ENCODE measurements around the gene HSPA12A.

Gene HSPA12A

DNA sequence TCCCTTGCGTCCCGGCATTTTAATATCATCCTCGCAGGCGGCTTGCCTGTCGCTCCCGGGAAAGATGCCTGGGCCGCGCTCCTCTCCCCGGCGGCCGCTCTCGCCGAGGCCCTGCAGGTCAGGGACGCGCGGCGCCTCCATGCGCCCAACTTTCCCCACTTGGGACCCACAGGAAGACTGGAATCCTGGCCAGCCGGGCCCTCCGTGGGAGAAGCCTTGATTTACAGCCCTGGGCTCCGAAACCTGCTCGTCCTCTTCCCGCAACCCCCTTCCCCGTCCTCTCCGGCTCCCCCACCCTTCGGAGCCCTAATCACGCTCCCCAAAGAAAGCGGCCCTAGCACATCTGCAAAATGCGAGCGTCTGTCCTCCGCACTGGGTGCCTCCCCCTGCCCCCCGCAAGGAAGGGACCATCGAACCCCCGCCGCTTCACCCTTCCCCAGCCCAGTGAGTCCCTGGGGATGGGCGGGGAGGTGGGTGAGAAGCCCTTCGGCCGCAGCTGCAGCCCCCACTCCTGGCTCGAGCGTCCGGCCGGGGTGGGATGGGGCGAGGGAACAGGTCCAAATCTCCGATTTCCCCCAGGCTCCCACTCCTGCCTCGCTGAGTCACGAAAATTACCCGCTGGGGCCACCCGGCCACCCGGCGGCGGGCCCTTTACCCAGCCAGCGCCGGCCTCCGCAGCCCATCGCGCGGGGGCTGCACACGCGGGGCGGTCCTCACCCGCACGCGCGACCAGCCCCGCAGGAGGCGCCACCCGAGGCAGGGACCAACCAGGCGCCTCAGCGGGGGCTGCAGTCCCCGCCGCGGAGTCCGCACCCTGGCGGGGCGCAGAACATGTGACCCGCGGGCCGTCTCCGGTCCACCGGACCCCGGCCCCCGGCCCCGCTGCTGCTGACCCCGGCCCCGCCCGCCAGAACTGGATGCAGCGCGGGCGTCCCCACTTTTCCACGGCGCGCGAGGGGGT lies 695 bp downstream of the HSPA12A start:
- DNase-seq (ENCODE audit: low spot score): no peak

DNA sequence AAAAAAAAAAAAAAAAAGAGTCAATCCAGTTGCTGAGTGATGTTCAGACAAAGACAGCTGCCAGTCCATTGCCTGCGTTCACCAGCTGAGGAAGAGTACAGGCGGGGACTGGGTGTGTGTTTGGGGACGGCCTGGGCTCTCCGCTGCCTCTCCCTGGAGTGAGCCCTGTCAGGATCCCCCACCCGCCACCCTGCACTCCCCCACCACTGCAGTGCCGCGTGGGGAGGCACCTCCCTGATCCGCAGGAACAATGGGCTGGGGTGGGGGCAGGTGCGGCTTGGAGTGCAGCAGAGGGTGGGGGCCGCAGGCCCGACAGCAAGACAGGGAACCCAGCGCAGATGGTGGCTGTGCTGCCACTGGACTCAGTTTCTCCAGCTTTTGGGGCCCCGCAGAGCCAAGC lies 1.4 kb downstream of the HSPA12A start:
- no peak for DNase-seq (ENCODE audit: low spot score)

DNA sequence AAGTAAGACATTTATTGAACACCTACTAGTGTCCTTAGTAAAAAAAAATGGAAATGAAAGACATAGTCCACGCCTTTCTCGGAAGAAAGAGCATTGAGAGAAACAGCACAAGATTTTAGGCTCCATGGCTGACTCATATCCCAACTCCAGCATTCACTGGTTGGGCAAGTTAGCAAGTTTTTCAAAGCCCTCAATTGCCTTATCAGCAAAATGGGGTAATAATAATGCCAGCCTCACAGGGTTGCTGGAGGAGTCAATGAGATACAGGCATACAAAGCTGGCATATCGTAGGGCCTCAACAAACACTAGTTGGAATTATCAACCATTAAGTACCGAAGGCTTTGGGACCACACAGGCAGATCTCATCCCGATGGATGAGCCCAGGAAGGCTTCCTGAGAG lies 4.0 kb downstream of the HSPA12A start:
- DNase-seq (ENCODE audit: low spot score): no peak

DNA sequence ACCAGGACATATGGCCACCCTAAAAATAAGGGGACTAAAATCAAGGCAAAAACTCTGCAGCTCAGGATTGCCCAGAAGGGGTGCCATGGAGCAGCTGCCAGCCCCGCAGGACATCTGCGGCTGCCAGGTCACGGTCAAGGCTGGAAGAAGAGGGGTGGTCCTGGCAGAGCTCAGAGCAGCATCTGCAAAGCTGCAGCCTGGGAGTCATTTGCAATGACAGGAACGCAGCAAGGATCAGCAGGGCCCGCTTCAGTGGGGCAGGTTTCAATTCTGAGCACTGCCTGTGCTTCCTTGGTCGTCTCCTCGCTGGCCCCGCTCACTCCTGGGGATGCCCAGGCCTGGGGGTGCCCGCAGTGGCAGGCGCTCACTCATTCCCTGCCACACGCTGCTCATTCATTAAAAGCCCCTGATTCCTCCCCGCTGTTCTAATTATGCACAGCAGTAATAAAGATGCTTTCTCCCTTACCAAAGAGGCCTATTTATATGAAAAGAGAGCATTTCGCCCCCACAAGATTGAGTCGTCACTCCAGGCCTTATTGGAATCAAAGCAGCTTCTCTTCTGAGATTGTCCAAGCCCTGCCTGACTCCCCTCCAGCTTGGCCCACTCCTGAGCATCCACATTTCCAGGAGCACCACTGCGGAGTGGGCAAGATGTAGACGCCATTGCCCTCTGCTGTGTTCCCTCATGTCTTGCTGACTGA lies 4.6 kb downstream of the HSPA12A start:
- DNase-seq (ENCODE audit: low spot score): no peak

DNA sequence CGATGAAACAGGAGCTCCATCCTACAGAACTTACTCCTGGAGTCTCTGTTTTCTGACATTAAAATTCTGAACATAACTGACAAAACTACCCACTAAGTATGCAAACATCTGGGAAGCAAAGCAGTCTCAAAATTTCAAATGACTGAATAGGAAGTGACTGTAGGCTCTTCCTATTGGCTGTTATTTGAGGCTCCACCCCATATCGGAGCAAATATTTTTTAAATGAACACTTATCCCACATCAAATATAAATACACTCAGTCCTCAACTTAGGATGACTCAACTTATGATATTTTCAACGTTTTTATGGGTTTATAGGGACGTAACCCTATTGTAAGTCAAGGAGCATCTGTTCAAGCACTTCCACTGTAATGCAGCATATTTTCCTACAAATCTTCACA lies 8.8 kb downstream of the HSPA12A start:
- no peak for DNase-seq (ENCODE audit: low spot score)

DNA sequence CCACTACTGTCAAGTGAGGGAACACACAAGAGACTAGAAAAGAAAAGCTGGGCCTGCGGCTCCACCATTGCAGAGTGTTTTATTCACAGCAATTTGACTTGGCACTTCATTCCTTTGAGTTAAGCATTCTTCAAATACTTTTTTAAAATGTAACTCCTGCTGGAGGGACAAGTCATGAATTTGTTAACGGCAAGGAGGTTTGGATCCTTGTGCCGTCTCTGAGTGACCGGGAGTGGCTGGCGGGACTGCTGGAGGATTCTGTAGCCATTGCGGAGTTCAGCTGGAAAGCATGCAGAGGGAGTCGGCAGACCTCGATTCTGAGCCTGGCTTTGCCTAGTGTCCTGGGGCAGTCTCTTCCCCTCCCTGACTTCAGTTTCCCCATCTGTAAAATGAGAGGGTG lies 9.8 kb downstream of the HSPA12A start:
- DNase-seq (ENCODE audit: low spot score): no peak

DNA sequence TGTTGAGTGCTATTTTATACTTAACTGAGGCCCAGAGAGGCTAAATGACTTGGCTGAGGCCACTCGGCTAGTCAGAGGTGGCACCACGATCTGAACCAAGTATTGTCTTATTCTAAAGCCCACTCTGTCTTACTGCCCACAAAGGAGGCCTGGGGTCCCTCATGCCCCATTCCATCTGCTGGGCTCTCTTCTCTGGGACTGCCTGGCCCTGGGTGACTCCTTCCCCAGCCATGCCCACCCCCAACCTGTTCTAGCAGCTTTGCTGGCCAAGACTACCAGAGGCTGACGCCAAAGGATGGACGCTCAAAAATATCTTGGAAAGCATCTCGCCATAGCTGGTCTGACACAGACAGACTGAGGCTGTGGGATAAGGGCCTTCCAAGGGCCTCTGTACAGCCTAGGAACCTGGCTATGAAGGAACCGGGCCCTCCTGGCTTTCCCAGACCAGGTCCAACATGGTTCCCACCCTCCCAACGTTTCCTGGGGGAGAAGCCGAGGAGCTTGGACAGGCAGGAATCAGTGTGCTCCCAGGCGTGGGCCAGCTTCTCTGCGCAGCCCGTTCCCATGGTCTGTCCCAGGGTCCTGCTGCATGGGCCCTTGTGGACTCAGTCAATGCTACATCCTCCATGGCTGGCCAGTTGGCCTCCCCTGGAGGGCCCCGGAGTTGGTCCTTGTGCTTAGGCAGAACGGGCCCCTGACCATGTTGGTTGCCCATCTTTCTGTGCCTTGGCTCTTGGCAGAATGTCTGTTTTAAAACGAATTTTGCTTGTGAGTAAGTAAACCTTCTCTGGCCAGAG lies 11.7 kb downstream of the HSPA12A start:
- DNase-seq (ENCODE audit: low spot score): no peak

DNA sequence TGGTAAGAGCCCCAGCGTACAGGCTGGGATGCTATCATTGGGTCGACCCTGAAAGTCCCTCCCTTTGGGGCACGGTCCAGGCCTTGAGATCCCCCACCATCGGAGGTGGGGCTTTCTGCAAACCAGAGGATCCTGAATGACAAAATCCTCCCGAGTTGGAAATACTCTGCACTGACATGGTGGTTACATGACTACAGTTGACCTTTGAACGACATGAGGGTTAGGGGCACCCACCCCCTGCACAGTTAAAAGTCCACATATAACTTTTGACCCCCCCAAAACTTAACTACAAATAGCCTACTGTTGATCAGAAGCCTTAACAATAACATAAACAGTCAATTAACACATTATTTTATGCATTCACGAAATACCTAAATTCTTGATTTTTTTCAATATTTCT lies 13.1 kb downstream of the HSPA12A start:
- no peak for DNase-seq (ENCODE audit: low spot score)

DNA sequence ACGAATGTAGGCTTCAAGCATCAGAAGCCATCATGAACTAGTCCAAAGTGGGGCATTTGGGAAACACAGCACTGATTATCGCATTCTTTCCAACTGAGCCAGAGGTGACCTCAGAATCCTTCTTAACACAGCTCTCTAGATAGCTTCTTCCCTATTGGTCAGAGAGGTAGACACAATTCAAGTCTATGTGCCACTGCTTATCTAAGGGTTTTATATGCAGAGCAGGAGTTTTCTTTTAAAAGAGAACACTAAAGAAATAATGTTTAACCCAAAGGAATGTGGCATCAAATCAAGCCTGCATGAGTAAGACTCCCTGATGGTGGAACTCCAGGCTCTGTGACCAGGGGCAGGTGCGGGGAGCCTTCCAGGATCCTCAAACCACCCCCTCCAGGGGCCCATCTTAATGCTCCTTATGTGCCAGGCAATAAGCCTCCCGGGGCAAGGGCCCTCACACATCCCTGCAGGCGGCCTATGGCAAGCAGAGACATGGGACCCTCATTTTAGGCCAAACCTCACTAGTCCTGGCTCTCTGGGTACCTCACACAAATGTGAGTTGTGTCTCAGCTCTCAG lies 13.8 kb downstream of the HSPA12A start:
- no peak for DNase-seq (ENCODE audit: low spot score)

DNA sequence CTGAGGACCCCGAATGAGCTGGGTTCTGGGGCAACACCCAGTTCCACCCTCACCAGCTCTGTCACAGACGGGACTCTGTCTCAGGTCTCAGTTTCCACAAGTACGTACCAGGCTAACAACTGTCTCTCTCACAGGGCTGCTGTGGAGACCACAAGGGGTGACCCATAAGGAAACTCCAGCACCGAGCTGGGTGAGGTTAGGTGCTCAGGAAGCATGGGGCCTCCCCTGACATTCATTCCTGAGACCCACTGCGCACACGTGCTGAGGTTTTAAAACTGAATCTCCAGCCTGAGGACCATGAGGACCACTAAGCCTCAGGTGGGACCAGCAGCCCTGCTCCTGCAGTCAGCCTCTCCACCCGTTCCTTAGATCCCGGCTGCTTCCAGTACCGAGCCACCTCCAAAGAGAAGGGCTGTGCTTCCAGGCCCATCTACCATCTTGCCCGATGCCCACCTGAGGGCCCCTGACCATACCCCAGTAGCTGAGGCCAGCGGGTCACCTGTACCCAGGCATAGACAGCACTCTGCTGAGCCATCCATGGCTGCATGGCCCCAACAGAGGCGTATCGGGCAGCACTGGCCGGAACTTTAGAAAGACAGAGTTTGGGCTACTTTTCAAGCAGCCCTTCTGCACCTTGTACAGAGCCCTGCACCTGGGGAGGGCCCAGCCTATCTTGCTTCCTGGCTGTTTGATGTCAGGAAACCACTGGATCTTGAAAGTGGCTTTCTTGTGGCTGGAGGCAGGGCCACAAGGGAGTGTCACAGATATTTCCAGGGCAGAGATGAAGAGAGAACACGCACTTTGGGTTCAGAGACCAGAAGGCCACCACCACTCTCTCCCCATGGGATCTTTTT lies 18.7 kb downstream of the HSPA12A start:
- DNase-seq (ENCODE audit: low spot score): no peak

DNA sequence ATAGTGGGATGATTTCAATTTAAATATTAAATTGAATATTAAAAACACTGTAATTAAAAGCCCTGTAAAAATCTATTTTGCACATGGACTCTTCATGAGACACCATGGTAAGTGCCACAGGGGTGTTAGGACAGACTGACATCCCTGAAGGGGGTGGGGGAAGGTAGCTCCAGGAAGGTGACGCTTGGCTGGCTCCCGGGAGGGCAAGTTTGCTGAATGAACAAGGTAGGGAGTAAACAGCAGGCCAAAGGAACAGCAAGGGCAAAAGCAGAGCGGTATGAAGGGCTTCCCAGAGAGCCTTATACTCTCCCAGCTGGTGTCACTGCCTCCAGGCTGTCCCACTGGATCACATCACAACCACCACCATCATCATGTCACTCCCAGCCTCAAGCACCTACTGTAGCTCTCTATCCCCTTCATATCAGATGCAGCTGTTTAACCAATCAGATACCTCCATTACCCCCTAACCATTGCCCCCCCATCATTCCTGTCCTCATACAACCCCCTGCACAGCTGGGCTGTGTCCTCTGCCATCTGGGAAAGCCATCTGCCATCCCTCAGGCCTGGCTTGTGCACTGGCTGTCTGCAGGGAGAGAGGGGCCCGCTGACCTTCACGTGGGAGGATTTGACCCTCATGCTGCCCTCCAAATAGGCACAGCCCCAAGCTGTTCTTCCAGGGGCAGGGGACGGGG lies 19.5 kb downstream of the HSPA12A start:
- no peak for DNase-seq (ENCODE audit: low spot score)

DNA sequence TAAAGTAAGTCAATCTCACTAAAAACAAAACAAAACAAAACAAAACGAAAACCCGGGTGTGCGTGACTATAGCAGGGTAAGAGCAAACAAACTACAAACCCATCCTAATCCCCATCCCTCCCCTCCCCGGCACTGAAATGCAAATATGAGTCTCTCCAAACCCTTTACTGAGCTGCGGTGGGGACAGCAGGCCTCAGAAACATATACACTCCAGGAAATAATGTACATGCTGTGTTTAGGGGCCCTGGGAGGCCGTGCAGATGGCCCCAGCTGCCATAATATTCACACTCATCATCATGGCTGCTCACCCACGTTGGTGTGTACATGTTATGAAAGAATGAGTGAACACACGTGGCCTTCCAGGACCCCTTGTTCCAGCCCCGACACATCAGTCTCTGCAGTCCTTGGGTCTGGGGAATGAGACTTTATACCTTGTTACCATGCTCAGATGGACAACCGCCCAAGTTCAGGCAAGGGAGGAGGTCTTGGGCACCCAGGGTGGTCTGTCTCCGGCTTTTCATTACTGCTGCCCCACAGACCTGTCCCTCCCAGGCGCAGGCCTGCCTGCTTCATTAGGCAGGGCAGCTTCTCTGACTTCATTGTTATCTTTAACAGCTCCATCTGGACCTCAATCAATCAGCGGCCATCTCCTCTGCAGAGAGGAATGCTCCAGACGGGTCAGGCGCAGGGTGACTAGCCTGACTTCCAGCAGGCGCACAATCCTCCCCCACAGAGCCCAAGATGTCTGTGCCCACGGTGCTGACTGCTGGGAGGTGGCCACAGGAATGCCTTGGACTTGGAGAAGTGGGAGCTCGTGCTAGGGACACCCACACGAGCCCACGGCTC lies 20.6 kb downstream of the HSPA12A start:
- DNase-seq (ENCODE audit: low spot score): no peak

DNA sequence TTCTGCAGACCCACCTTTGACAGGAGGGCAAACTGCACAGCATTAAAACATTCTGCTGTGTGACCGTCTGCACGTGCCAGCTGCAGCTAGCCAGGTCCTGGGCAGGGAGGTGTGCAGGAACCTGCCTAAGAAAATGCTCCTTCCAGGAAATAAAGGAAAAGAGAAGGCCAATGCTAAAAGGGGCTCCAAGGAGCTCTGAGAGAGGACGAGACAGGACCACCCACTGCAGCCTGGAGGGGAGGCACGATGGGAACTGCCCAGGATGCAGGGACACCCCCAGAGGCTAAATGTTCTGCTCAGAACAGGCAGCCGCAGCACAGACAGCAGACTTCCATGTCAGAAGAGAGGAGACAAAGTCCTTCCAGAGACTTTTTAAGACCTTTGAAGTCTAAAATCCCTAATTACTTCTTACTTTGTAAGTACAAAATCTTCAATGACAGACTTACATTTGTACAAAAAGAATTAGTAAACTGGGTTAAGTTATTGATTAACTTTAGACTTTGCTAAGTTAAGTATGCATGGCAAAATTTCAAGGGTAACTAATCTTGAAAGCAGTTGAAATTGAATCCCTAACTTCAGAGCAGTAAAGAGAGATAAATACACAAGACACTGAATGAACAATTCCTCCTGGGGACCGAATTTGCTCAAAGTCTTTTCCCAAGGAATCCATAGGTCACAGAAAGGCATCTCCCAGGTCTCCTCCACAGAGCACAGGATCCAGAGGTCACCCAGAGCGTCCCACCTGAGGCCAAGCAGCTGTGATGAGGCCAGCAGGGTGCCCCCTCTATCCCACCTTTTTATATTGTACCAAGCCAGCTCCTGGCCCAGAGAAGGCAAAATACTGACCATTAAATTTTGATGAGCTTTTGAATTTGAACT lies 21.5 kb downstream of the HSPA12A start:
- DNase-seq (ENCODE audit: low spot score): no peak

DNA sequence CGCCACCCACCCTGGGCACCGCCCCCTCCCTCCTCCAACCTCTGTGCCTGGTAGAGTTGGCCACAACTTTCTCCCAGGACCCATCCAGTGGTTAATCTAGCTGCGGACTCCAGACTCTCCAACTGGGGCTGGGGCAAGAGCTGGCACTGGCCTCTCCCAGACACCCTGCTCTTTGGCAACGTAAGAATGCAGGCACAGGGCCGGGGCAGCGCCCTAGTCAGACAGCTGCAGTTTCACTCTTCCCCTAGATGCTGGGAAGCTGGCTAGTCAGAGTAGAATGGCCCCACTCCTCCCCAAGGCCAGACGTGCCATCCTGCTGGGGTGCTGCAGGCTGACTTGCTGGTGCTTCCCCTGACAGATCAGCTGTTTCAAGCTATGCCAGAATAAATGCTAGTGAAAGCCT lies 22.1 kb downstream of the HSPA12A start:
- DNase-seq (ENCODE audit: low spot score): no peak

DNA sequence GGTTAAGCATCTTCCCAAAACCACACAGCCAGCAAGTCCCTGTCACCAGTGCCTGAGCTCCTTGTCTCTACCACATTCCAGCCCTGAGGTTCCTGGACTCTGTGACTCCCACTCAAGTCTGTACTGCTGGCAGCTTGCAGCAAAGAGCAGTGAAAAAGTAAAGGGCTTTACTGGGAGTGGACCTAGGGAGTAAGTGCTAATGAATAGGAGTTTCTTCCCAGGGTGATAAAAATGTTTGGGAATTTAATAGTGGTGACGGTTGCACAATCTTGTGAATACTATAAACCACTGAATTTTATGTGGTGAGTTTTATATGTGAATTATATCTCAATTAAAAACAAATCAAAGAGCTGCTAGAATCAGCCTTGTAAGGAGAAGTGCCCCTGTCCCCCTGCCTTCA lies 22.6 kb downstream of the HSPA12A start:
- no peak for DNase-seq (ENCODE audit: low spot score)

DNA sequence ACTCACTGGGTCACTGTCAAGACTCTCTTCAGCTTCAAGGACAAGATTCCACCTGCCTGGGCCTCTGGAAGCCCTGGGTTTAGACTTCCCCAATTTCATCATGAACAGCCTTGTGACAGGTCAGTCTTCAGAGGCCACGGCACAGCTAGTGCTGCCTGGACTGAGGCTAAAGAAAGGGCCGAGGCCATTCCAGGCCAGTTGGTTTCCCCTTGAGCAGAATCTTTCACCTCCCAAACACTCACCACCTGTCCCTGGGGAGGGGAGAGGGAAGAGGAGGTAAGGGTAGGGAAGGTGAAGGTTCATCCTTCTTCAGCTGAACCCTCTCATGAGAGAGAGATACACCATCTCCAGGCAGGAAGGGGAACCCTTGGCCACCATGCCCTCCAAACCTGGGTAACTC lies 24.3 kb downstream of the HSPA12A start:
- DNase-seq (ENCODE audit: low spot score): no peak

DNA sequence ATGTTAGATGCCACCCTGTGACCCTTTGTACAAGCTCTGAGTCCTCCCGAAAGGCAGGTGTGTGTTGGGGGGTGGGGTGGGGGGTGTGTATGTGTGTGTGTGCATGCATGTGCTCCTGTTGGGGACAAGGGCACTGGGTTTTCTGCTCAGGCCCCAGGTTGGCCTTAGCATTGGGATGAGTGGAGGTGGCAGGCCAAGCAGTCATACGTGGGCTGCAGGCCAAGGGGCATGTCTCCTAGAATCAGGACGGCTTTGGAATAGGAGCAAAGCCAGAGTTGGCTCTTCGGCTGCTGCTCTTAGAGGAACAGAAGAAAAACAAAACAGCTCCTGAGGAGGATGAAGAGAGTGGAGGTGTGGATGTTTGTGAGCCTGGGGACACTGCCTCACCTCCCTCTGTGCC lies 26.0 kb downstream of the HSPA12A start:
- no peak for DNase-seq (ENCODE audit: low spot score)

DNA sequence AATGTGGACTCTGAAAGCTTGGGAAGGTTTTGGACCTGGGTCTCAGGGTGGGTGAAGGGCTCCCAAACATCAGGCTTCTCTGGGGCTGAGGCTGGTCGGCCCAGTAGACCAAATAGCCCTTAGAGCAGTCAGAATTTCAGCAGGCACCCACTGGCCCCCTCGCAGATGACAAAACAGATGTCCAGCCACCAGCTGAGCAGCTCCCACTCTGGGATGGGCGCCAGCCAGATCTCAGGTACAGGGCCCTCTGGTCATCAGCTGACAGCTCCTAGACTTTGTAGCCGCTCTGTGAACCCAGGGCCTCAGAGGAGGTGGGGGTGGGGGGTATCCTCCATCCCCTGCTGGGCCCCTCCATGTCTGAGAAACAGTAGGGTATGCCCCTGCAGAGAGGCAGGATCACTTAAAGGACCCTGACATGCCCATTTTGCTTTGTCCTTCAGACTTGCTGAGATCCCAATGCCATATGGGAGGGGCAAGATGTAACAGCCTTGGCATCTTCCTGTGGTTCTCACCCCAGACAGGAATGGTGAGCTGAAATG lies 26.5 kb downstream of the HSPA12A start:
- no peak for DNase-seq (ENCODE audit: low spot score)

Data from hematopoietic multipotent progenitor cell treated with erythropoietin and hydrocortisone succinate and interleukin-3 and kit ligand, for 17 days (in vitro differentiated cells).